ENCODE measurements around the gene AHSA1. TPM values are rescaled to one million over a fixed set of nuclear protein-coding genes. Genes with fewer than 3 reads are reported as not detected.

AHSA1 gene
- total RNA-seq, 2 experiments from 2014 or later = 325 to 339 TPM

- DNase-seq (no peak), ATAC-seq (no peak)
- no peak overlapping the region for H3K4me3 Mint-ChIP-seq
- H3K9me3 Mint-ChIP-seq = no peaks in the 10 kb centered on the region
- H3K36me3 Mint-ChIP-seq (ENCODE audit: low read depth) = no peaks in the 10 kb centered on the region
- ChIA-PET POLR2A (no interaction called here), CTCF (no interaction called here)
- peaks cover 6% of the 10 kb centered on the region for H3K4me1 Mint-ChIP-seq (ENCODE audit: low read depth)
- peaks cover 25% of the 10 kb centered on the region for H3K27me3 Mint-ChIP-seq
- intact Hi-C loops (cut with micrococcal nuclease) = no loop called here
- TF ChIP-seq, protein P1, sequence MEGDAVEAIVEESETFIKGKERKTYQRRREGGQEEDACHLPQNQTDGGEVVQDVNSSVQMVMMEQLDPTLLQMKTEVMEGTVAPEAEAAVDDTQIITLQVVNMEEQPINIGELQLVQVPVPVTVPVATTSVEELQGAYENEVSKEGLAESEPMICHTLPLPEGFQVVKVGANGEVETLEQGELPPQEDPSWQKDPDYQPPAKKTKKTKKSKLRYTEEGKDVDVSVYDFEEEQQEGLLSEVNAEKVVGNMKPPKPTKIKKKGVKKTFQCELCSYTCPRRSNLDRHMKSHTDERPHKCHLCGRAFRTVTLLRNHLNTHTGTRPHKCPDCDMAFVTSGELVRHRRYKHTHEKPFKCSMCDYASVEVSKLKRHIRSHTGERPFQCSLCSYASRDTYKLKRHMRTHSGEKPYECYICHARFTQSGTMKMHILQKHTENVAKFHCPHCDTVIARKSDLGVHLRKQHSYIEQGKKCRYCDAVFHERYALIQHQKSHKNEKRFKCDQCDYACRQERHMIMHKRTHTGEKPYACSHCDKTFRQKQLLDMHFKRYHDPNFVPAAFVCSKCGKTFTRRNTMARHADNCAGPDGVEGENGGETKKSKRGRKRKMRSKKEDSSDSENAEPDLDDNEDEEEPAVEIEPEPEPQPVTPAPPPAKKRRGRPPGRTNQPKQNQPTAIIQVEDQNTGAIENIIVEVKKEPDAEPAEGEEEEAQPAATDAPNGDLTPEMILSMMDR (IDR thresholded peaks at IDR 0.05) = no peak
- H3K27ac Mint-ChIP-seq = no peak overlapping the region
These were observed 37.4 kb downstream of the AHSA1 start for GRCh38 chr14:77495334-77495733.

DNA sequence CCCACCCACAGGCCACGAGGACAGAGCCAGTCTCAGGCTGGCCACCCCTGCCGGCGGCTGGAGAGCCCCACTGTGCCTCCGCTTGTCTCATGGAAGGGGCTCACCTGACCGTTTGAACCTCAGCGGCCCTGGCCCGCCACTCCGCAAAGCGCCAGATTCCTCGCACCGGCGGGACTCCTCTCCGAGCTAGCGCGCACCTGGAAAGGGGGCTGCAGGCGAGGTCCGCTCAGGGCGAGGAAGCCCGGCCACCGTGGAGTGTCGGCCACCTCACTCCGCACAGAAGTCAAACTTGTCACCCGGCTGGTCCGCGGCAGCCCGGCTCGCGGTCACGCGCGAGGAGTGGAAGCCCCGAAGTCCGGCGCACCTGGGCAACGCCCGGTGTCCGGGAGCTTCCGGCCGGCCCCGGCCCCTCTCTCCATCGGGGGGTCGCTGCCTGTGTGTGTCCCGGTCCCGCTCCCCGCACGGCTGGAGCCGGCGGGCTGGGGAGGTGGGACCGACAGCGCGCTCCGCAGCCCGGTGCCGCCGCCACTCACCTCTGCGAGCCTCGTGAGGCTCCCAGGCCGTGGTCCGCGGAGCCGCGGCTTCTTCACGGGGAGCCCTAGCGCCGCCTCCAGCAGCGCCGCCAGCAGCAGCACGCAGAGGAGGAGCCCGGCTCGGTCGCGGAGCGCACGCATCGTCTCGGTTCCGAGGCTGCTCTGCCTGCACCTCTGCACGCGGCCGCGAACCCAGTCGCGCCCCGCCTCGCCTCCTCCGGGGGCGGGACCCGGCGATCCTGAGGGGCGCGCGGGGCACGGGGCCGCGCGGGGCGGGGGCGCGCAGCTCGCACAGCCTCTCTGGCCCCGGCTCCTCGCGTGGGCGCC lies 40.5 kb downstream of the AHSA1 start, which contains the start of gene ISM2:
TSS of gene ISM2 (minus strand) at position 697 of the 860 bp plus-strand sequence. CDS start at position 674, 23 bp downstream.
- TF ChIP-seq, protein P1 (IDR thresholded peaks at IDR 0.05) = no peak
- ChIA-PET CTCF (no interaction called here), POLR2A (interaction anchor here (1.2 kb wide), 1 partner anchor 40 kb away, joined by 4 read pairs; no protein-coding TSS in a partner anchor)
- H3K9me3 Mint-ChIP-seq = peaks cover 5% of the 10 kb centered on the region
- DNase-seq = peak; percentile 54
- peaks cover 28% of the 10 kb centered on the region for H3K27me3 Mint-ChIP-seq
- H3K4me3 Mint-ChIP-seq = peak within 1 kb of the TSS; percentile 69
- no peaks in the 10 kb centered on the region for H3K36me3 Mint-ChIP-seq (ENCODE audit: low read depth)
- no peak within 1 kb of the TSS for H3K27ac Mint-ChIP-seq
- peak; percentile 85 for ATAC-seq
- peaks cover 6% of the 10 kb centered on the region for H3K4me1 Mint-ChIP-seq (ENCODE audit: low read depth)
- intact Hi-C loops (cut with micrococcal nuclease) = no loop called here

GRCh38 chr14:77498984-77499527 lies 41.2 kb downstream of the AHSA1 start:
- Mint-ChIP-seq H3K27ac (no peak overlapping the region), H3K9me3 (peaks cover 6% of the 10 kb centered on the region), H3K36me3 (ENCODE audit: low read depth) (no peaks in the 10 kb centered on the region), H3K27me3 (peaks cover 28% of the 10 kb centered on the region), H3K4me3 (peak overlapping the region; percentile 52), H3K4me1 (ENCODE audit: low read depth) (peaks cover 6% of the 10 kb centered on the region)
- ChIA-PET CTCF (no interaction called here), POLR2A (no interaction called here)
- TF ChIP-seq, protein P1 (IDR thresholded peaks at IDR 0.05) = no peak
- ATAC-seq (peak; percentile 7), DNase-seq (no peak)
- intact Hi-C loops (cut with micrococcal nuclease) = no loop called here

DNA sequence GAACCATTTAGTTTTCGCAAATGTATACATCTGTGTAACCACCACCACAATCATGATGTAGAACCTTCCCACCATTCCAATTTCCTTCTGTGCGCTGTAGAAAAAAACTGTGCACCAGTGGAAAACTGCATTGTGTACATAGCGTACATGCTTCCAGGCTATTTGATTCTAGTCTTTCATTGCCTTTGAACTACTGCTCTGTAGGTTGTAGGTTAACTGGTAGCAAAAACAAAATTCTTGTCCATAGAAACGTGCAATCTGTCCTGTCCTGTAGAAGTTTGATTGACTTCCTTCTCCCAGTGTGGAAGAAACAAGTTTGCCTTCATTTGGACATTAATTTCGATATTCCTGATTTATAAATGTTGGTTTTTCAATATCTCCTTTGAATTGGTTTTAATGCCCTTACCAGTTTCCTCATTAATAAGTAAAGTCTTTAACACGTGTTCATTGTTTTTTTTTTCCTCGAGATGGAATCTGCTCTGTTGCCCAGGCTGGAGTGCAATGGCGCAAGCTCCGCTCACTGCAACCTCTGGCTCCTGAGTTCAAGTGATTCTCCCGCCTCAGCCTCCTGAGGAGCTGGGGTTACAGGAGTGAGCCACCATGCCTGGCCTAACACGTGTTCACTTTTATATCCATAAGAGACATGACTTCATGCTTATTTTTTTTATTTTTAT lies 44.4 kb downstream of the AHSA1 start:
- intact Hi-C loops (cut with micrococcal nuclease) = no loop called here
- Mint-ChIP-seq H3K4me1 (ENCODE audit: low read depth) (peaks cover 6% of the 10 kb centered on the region), H3K27me3 (peaks cover 22% of the 10 kb centered on the region), H3K27ac (no peak overlapping the region), H3K36me3 (ENCODE audit: low read depth) (peaks cover 2% of the 10 kb centered on the region), H3K4me3 (no peak overlapping the region), H3K9me3 (peaks cover 6% of the 10 kb centered on the region)
- POLR2A ChIA-PET = no interaction called here
- CTCF ChIA-PET = interaction anchor here (1.8 kb wide), 1 partner anchor 10 kb away, joined by 6 read pairs; no protein-coding TSS in a partner anchor
- TF ChIP-seq, protein P1 (IDR thresholded peaks at IDR 0.05) = no peak
- no peak for ATAC-seq
- no peak for DNase-seq
